HepG2 (cell line): ENCODE data around the gene ARID1A. TPM values are rescaled to one million over a fixed set of nuclear protein-coding genes. Genes with fewer than 3 reads are reported as not detected.

Experiments
- E2F2 ChIP-seq: sonication (generic); formaldehyde crosslinking; IDR thresholded peaks from 2 replicates; pipeline ENCODE4 v1.4.0; 2020; ENCODE audit warnings: missing genetic modification reagents, borderline replicate concordance
- FOXC1 ChIP-seq: sonication (generic); formaldehyde crosslinking; IDR thresholded peaks from 2 replicates; pipeline ENCODE4 v1.8.0; 2022; ENCODE audit warnings: mild to moderate bottlenecking, missing genetic modification reagents, borderline replicate concordance
- KAT8 ChIP-seq: IDR thresholded peaks from 2 replicates; pipeline ENCODE4 v1.6.1; 2016; ENCODE audit warnings: missing genetic modification reagents, missing compliant biosample characterization
- MEF2D ChIP-seq: sonication (generic); formaldehyde crosslinking; IDR thresholded peaks from 2 replicates; pipeline ENCODE4 v1.5.1; 2020; ENCODE audit warnings: mild to moderate bottlenecking, missing genetic modification reagents
- SRSF1 ChIP-seq: fragments of 200-400 bp; formaldehyde crosslinking; optimal IDR thresholded peaks from 2 replicates; pipeline ENCODE3; 2017; ENCODE audit warnings: mild to moderate bottlenecking, low read depth, low read length, moderate library complexity
- TCF12 ChIP-seq, 2 experiments: fragments of 450-650 bp in 1 of 2; sonication (generic) in 1 of 2; formaldehyde crosslinking in 1 of 2; IDR thresholded peaks; 2 replicates each; pipeline versions ENCODE4 v1.6.1 to v1.8.0; 2017 to 2022; ENCODE audit warnings: antibody characterized with exemption in 1 of 2, mild to moderate bottlenecking in 1 of 2, missing genetic modification reagents in 1 of 2, moderate library complexity in 1 of 2
- ZFX ChIP-seq: sonication (generic); formaldehyde crosslinking; IDR thresholded peaks from 2 replicates; pipeline ENCODE4 v1.4.0; 2020; ENCODE audit warnings: mild to moderate bottlenecking, low read depth, missing genetic modification reagents, moderate library complexity
- ZHX1 ChIP-seq: sonication (generic); formaldehyde crosslinking; IDR thresholded peaks from 2 replicates; pipeline ENCODE4 v1.8.1; 2022; ENCODE audit warnings: low read depth, mild to moderate bottlenecking, missing genetic modification reagents
- ZNF253 ChIP-seq: sonication (generic); formaldehyde crosslinking; IDR thresholded peaks from 2 replicates; pipeline ENCODE4 v1.8.0; 2022; ENCODE audit warnings: mild to moderate bottlenecking, missing genetic modification reagents, borderline replicate concordance
- ZNF350 ChIP-seq: sonication (generic); formaldehyde crosslinking; IDR thresholded peaks from 2 replicates; pipeline ENCODE4 v1.4.0; 2020; ENCODE audit warnings: mild to moderate bottlenecking, low read depth, missing genetic modification reagents, borderline replicate concordance
- ZNF572 ChIP-seq: sonication (generic); formaldehyde crosslinking; IDR thresholded peaks from 2 replicates; pipeline ENCODE4 v1.5.1; 2020; ENCODE audit warnings: mild to moderate bottlenecking, missing genetic modification reagents
- ZNF724P ChIP-seq: sonication (generic); formaldehyde crosslinking; IDR thresholded peaks from 2 replicates; pipeline ENCODE4 v1.8.0; 2022; ENCODE audit warnings: missing genetic modification reagents, borderline replicate concordance
- ZNF792 ChIP-seq: IDR thresholded peaks from 2 replicates; pipeline ENCODE4 v1.6.1; 2016
- polyA plus RNA-seq, 8 experiments: library from polyadenylated mRNA; depleted of rRNA in 3 of 8; stranded (reverse) in 7 of 8; unstranded in 1 of 8; fragments of >200 nt; fragmentation: Illumina TruSeq in 4 of 8; extraction: Trizol in 4 of 8; gene quantifications; 2 replicates each; pipeline versions ENCODE4 v1.2.1 to v1.2.3, GENCODE V29; 2011 to 2016; ENCODE audit warnings: low read depth in 4 of 8, missing spikeins in 1 of 8, mixed read lengths in 1 of 8; ENCODE audit not compliant: insufficient read depth in 1 of 8
- total RNA-seq, 5 experiments: library from RNA; depleted of rRNA; stranded (reverse); fragments of >200 nt; fragmentation: Illumina TruSeq; extraction: Trizol; gene quantifications; 2 replicates each; pipeline ENCODE4 v1.2.3, GENCODE V29; 2016; ENCODE audit warnings: low read depth in 1 of 5
- TF ChIP-seq, protein P1 (sequence below), 2 experiments: sonication (generic) in 1 of 2; formaldehyde crosslinking in 1 of 2; IDR thresholded peaks; 2 replicates each; pipeline versions ENCODE4 v1.4.0 to v1.6.1; 2018 to 2020; ENCODE audit warnings: missing genetic modification reagents in 2 of 2, borderline replicate concordance in 1 of 2, low read depth in 1 of 2, mild to moderate bottlenecking in 1 of 2, missing biosample characterization in 1 of 2
- TF ChIP-seq, protein P2 (sequence below): sonication (generic); formaldehyde crosslinking; IDR thresholded peaks from 2 replicates; pipeline ENCODE4 v1.8.0; 2022; ENCODE audit warnings: mild to moderate bottlenecking, missing genetic modification reagents
- TF ChIP-seq, protein P3 (sequence below), 2 experiments: sonication (generic) in 1 of 2; formaldehyde crosslinking in 1 of 2; IDR thresholded peaks; 2 replicates each; pipeline versions ENCODE4 v1.4.0 to v1.6.1; 2016 to 2020; ENCODE audit warnings: borderline replicate concordance in 1 of 2, low read depth in 1 of 2, mild to moderate bottlenecking in 1 of 2, missing genetic modification reagents in 1 of 2

The ARID1A gene
- total and polyA plus RNA-seq, 2 of the 13 experiments (the other 11 are each of a cell fraction or from before 2014, with no cell fraction given), result 11.9 to 15.9 TPM

GRCh38 chr1:26771643-26772321 lies 76.0 kb downstream of the ARID1A start (continued):
- TF ChIP-seq ZNF350 (CRISPR knock-in tag) (no peak), ZNF724P (no peak), FOXC1 (no peak), ZHX1 (no peak), E2F2 (no peak), ZNF253 (CRISPR knock-in tag) (no peak), TCF12 (IDR thresholded peaks at IDR 0.05) (no peak), TCF12 (CRISPR knock-in tag; IDR thresholded peaks at IDR 0.05) (no peak), ZNF792 (CRISPR knock-in tag) (peak; percentile 50; the same call in 1 of the 2 replicates), SRSF1 (no peak), ZFX (CRISPR knock-in tag) (peak; percentile 21; the same call in 1 of the 2 replicates), ZNF572 (CRISPR knock-in tag) (no peak), MEF2D (CRISPR knock-in tag) (no peak), KAT8 (CRISPR knock-in tag) (peak; percentile 47; the same call in 1 of the 2 replicates)
- TF ChIP-seq, protein P1, sequence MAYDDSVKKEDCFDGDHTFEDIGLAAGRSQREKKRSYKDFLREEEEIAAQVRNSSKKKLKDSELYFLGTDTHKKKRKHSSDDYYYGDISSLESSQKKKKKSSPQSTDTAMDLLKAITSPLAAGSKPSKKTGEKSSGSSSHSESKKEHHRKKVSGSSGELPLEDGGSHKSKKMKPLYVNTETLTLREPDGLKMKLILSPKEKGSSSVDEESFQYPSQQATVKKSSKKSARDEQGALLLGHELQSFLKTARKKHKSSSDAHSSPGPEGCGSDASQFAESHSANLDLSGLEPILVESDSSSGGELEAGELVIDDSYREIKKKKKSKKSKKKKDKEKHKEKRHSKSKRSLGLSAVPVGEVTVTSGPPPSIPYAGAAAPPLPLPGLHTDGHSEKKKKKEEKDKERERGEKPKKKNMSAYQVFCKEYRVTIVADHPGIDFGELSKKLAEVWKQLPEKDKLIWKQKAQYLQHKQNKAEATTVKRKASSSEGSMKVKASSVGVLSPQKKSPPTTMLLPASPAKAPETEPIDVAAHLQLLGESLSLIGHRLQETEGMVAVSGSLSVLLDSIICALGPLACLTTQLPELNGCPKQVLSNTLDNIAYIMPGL (CRISPR knock-in tag; IDR thresholded peaks at IDR 0.05; ENCODE audit: borderline replicate concordance in 1 of 2, low read depth in 1 of 2), result no peak
- TF ChIP-seq, protein P2, sequence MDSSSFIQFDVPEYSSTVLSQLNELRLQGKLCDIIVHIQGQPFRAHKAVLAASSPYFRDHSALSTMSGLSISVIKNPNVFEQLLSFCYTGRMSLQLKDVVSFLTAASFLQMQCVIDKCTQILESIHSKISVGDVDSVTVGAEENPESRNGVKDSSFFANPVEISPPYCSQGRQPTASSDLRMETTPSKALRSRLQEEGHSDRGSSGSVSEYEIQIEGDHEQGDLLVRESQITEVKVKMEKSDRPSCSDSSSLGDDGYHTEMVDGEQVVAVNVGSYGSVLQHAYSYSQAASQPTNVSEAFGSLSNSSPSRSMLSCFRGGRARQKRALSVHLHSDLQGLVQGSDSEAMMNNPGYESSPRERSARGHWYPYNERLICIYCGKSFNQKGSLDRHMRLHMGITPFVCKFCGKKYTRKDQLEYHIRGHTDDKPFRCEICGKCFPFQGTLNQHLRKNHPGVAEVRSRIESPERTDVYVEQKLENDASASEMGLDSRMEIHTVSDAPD (CRISPR knock-in tag), result no peak
- TF ChIP-seq, protein P3, sequence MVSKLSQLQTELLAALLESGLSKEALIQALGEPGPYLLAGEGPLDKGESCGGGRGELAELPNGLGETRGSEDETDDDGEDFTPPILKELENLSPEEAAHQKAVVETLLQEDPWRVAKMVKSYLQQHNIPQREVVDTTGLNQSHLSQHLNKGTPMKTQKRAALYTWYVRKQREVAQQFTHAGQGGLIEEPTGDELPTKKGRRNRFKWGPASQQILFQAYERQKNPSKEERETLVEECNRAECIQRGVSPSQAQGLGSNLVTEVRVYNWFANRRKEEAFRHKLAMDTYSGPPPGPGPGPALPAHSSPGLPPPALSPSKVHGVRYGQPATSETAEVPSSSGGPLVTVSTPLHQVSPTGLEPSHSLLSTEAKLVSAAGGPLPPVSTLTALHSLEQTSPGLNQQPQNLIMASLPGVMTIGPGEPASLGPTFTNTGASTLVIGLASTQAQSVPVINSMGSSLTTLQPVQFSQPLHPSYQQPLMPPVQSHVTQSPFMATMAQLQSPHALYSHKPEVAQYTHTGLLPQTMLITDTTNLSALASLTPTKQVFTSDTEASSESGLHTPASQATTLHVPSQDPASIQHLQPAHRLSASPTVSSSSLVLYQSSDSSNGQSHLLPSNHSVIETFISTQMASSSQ (IDR thresholded peaks at IDR 0.05; ENCODE audit: low read depth), result no peak
- TF ChIP-seq, protein P3 (CRISPR knock-in tag; IDR thresholded peaks at IDR 0.05; ENCODE audit: borderline replicate concordance), result no peak
